LNCaP clone FGC (cell line): ENCODE data around the gene LEFTY1.

Source experiments
- DNase-seq: peaks from one replicate; pipeline ENCODE4 v3.0.0-alpha.2; 2011; ENCODE audit warnings: low read depth
- H3K4me3 ChIP-seq: 2 replicates; pipeline ENCODE4 v1.5.1; 2011; ENCODE audit warnings: mild to moderate bottlenecking, low read depth, low read length, control low read depth
- TF ChIP-seq, protein P1 (sequence below): IDR thresholded peaks from 2 replicates; pipeline ENCODE4 v1.5.1; 2012; ENCODE audit warnings: mild to moderate bottlenecking; ENCODE audit not compliant: control insufficient read depth, insufficient read depth; ENCODE audit errors: extremely low read depth

Gene LEFTY1

DNA sequence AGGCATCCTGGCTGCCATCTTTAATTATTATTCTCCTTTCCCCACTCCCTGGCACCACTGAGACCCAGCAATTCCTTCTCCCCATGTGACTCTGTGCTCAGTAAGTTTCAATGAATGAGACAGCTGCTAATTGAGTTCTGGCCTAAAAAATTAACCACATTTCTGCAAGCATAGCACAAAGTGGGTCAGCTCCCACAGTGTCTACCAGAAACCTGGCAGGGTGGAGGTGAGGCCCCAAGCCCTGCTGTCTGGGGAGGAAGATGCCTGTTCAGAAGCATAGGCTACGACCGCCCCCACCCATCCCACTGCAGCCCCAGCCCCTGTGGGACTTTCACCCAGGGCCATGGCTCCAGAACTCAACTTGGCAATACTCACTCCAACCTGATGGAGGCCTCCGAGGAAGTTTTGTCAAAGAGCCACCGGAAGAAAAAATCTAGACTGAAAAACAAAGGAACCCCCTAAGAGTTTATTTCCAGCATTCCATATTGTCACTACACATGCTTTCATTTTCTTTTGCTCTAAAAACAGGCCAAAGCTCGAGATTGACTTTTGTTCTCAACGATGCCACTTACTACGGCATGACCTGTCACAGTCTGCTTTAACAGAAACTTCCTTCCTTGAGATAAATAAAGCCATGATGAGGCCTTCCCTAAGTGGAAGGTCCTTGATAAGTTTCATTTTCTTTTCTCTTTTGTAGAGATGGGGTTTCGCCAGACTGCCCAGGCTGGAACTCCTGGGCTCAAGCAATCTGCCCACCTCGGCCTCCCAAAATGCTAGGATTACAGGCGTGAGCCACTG lies 33.2 kb downstream of the LEFTY1 start:
- DNase-seq: no peak
- no peak overlapping the region for H3K4me3 ChIP-seq
- TF ChIP-seq, protein P1, sequence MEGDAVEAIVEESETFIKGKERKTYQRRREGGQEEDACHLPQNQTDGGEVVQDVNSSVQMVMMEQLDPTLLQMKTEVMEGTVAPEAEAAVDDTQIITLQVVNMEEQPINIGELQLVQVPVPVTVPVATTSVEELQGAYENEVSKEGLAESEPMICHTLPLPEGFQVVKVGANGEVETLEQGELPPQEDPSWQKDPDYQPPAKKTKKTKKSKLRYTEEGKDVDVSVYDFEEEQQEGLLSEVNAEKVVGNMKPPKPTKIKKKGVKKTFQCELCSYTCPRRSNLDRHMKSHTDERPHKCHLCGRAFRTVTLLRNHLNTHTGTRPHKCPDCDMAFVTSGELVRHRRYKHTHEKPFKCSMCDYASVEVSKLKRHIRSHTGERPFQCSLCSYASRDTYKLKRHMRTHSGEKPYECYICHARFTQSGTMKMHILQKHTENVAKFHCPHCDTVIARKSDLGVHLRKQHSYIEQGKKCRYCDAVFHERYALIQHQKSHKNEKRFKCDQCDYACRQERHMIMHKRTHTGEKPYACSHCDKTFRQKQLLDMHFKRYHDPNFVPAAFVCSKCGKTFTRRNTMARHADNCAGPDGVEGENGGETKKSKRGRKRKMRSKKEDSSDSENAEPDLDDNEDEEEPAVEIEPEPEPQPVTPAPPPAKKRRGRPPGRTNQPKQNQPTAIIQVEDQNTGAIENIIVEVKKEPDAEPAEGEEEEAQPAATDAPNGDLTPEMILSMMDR: no peak

DNA sequence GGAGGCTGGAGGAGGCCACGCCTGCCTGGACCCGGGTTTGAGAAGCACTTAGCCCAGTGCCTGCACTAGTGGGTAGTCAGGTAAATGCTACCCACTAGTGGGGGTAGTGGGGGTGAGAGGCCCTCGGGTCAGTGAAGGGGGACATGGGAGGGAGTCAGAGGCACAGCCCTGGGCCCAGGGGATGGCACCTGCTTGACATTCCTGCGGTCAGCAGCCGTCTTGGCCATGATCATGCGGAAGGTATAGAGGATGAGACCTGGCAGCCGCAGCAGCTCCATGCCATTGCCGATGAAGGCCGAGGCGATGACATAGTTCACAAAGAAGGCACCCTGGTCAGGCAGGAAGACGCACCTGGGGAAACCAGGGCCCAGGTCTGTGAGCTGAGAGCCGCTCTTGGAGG lies 35.5 kb downstream of the LEFTY1 start:
- no peak for DNase-seq
- TF ChIP-seq, protein P1: no peak
- no peak overlapping the region for H3K4me3 ChIP-seq

DNA sequence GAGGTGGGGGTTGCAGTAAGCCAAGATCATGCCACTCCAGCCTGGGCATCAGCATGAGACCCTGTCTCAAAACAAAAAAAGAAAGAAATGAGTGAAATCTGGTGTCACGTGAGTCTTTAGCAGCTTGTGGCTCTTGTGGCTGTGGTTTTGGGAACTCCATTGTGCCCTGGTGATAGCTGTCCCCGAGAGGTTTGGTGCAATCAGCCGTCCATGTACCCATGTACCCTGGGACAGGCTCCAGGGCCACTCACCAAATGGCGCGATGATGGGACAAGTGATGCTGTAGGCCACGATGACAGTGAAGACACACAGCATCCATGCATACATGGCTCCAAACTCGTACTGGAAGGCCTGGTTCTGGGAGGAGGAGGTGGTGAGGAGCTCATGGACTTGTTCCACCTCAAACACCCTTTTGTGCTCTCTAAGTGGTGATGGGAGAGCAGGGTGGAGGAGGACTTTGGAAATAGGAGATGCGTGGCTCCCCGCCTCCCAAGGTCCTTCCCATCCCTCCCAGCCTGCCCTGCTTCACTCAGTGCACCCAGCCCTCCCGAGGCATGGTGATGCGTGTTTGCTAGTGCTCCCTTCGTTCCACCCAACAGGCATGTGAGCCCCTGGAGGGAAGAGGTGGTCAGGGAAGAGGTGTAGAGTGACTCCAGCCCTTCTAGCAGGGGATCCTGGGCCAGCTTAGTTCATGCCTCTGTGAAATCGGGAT lies 36.4 kb downstream of the LEFTY1 start:
- DNase-seq: no peak
- TF ChIP-seq, protein P1: no peak
- H3K4me3 ChIP-seq: no peak overlapping the region

DNA sequence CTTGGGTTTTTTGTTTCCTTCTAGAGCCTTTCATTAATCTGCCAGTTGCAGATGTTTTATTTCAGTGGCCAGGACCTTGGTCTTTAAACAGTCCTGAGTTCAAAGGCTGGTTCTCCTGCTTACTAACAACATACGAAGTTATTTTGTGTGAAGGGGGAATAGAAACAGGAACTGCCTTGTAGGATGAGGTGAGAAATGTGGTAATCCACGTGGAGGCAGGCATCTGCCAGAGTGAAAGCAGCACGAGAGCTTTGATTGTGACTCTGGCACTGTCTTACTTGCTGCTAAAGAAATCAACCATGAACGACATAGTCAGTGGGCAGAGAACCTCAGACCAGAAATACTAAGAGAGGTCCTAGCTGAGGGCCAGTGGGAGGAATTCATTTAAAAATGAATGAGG lies 37.1 kb downstream of the LEFTY1 start:
- DNase-seq: no peak
- no peak overlapping the region for H3K4me3 ChIP-seq
- TF ChIP-seq, protein P1: no peak

DNA sequence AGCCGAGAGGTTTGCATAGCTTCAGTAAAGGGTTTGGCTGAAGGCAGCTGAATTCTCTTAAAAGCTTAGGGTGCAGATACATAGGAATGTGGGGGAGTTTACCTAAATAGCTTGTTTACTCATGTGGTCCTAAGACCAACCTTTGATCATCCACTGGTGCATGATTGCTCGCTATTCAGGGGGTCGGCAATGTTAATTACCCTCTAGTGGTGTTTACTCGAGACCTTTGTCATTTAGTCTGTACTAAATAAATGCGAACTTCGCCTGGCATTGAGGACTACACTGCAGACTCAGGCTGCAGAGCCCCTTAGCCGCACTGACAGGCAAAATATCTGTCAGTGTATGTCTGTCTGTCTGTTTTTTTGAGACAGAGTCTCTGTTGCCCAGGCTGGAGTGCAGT lies 38.6 kb downstream of the LEFTY1 start:
- H3K4me3 ChIP-seq: no peak overlapping the region
- TF ChIP-seq, protein P1: no peak
- no peak for DNase-seq

DNA sequence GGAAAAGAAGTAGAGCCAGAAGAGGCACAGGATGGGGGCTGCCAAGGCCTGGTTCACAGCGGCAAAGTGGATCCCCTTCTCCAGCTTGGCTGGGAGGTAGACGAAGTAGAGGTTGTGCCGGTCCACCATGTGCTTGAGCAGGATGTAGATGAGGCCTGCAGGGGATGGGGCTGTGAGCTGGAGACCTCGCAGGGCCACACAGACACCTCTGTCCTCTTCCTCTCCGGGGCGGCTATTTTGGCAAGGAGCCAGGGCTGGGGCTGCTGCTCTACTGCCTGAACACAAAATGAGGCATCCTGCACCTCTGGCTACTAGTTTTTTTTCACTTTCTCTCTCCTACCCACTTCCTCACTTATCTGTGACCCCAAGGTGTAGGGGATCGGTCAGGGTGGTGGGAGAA lies 39.0 kb downstream of the LEFTY1 start:
- DNase-seq: no peak
- H3K4me3 ChIP-seq: no peak overlapping the region
- TF ChIP-seq, protein P1: no peak
